Transverse colon (tissue), 4 donors: Measurements from ENCODE around the gene SLC25A25. TPM values are rescaled to one million over a fixed set of nuclear protein-coding genes. Genes with fewer than 3 reads are reported as not detected.

Experiments
- DNase-seq: peaks from one replicate; pipeline ENCODE4 v3.0.0-alpha.2; 2019
- H3K27ac ChIP-seq, 4 donors: fragments of 200-600 bp; sonication (generic); 2 replicates each; pipeline ENCODE4 v1.5.1; 2016 to 2018; ENCODE audit warnings: inconsistent platforms in 4 of 4
- H3K27me3 ChIP-seq: fragments of 200-600 bp; sonication (generic); 2 replicates; pipeline ENCODE4 v1.5.1; 2017; ENCODE audit warnings: inconsistent platforms
- H3K36me3 ChIP-seq, 4 donors: fragments of 200-600 bp; sonication (generic); 2 replicates each; pipeline ENCODE4 v1.5.1; 2017 to 2019; ENCODE audit warnings: inconsistent platforms in 4 of 4
- H3K4me1 ChIP-seq, 4 donors: fragments of 200-600 bp; sonication (generic); 2 replicates each; pipeline ENCODE4 v1.5.1; 2017 to 2020; ENCODE audit warnings: inconsistent platforms in 4 of 4
- H3K4me3 ChIP-seq, 4 donors: fragments of 200-600 bp; sonication (generic); 1 replicate in 1 of 4; 2 replicates in 3 of 4; pipeline versions ENCODE4 v1.5.1 to v1.6.1; 2017 to 2019; ENCODE audit warnings: inconsistent platforms in 4 of 4
- H3K9me3 ChIP-seq, 2 donors: fragments of 200-600 bp; sonication (generic); 2 replicates each; pipeline ENCODE4 v1.5.1; 2017 to 2019; ENCODE audit warnings: inconsistent platforms in 2 of 2
- EP300 ChIP-seq: sonication (generic); formaldehyde crosslinking; IDR thresholded peaks from one replicate; pipeline ENCODE4 v1.6.1; 2017; ENCODE audit warnings: antibody characterized with exemption, low read depth
- POLR2A ChIP-seq: fragments of 450-650 bp; IDR thresholded peaks from one replicate; pipeline ENCODE4 v1.6.1; 2016; ENCODE audit warnings: antibody characterized with exemption, mild to moderate bottlenecking, moderate library complexity
- POLR2AphosphoS5 ChIP-seq, 3 donors: sonication (generic); formaldehyde crosslinking; IDR thresholded peaks; one replicate each; pipeline ENCODE4 v1.6.1; 2016; ENCODE audit warnings: antibody characterized with exemption in 3 of 3
- WGBS, 2 donors: methylation state at CpG; one replicate each; pipeline ENCODE4 v1.1.5; 2018; ENCODE audit warnings: low coverage in 1 of 2; 5-methylcytosine and 5-hydroxymethylcytosine counted together
- in situ Hi-C, 4 donors: fragments of 200-750 bp; cut with MboI; loops; one replicate each; pipeline versions ENCODE4 v1.15.0 to v1.15.1; 2017; ENCODE audit warnings: low sequenced_read_pairs in 3 of 4, low pct_ligation_motif_present in 1 of 4, low pct_unique_long_range_greater_than_20kb in 1 of 4
- intact Hi-C: fragments of 100-400 bp; cut with DNase I; formaldehyde crosslinking; loops from one replicate; pipeline ENCODE4 v1.15.1; 2023; ENCODE audit warnings: low total_unique reads
- total RNA-seq, 4 donors: library from RNA; depleted of rRNA; stranded (reverse); fragments of >200 nt; gene quantifications; one replicate each; pipeline ENCODE4 v1.1.0, GENCODE V29; 2016
- TF ChIP-seq, protein P1 (sequence below), 5 experiments: fragments of 200-600 bp in 3 of 5; fragments of 450-650 bp in 2 of 5; sonication (generic) in 3 of 5; IDR thresholded peaks; 1 replicate in 2 of 5; 2 replicates in 3 of 5; pipeline ENCODE4 v1.5.1; 2016 to 2017; ENCODE audit warnings: antibody characterized with exemption in 5 of 5, inconsistent platforms in 3 of 5, mild to moderate bottlenecking in 2 of 5, moderate library complexity in 1 of 5

Gene SLC25A25
- total RNA-seq, 4 donors from 2014 or later: 25.5 to 35.5 (median 32.5) TPM

- no peak for DNase-seq
- intact Hi-C loops (no loop called here), in situ Hi-C loops (no loop called here)
- no peaks in the 10 kb centered on the region for H3K27me3 ChIP-seq
- WGBS, 2 donors: 80 to 89% methylated on average over 5 to 7 of the region's 7 CpGs
- H3K4me3 ChIP-seq: no peak overlapping the region
- no peaks in the 10 kb centered on the region for H3K9me3 ChIP-seq
- TF ChIP-seq POLR2A (no peak), POLR2AphosphoS5 (IDR thresholded peaks at IDR 0.05) (peak in 1 of 3 donors; percentile 30), EP300 (no peak)
- TF ChIP-seq, protein P1, sequence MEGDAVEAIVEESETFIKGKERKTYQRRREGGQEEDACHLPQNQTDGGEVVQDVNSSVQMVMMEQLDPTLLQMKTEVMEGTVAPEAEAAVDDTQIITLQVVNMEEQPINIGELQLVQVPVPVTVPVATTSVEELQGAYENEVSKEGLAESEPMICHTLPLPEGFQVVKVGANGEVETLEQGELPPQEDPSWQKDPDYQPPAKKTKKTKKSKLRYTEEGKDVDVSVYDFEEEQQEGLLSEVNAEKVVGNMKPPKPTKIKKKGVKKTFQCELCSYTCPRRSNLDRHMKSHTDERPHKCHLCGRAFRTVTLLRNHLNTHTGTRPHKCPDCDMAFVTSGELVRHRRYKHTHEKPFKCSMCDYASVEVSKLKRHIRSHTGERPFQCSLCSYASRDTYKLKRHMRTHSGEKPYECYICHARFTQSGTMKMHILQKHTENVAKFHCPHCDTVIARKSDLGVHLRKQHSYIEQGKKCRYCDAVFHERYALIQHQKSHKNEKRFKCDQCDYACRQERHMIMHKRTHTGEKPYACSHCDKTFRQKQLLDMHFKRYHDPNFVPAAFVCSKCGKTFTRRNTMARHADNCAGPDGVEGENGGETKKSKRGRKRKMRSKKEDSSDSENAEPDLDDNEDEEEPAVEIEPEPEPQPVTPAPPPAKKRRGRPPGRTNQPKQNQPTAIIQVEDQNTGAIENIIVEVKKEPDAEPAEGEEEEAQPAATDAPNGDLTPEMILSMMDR (IDR thresholded peaks at IDR 0.05): no peak
- no peaks in the 10 kb centered on the region for H3K36me3 ChIP-seq
- H3K27ac ChIP-seq: peak overlapping the region; percentile 85 to 89 (median 86)
- peaks cover 47 to 92% (median 59%) of the 10 kb centered on the region in 4 donors for H3K4me1 ChIP-seq
Observed at GRCh38 chr9:128077847-128078503, 9.9 kb downstream of the SLC25A25 start.

- in situ Hi-C loops: no loop called here
- peaks cover 40 to 85% (median 51%) of the 10 kb centered on the region in 4 donors for H3K4me1 ChIP-seq
Observed at GRCh38 chr9:128078504-128079434, 10.7 kb downstream of the SLC25A25 start.

DNA sequence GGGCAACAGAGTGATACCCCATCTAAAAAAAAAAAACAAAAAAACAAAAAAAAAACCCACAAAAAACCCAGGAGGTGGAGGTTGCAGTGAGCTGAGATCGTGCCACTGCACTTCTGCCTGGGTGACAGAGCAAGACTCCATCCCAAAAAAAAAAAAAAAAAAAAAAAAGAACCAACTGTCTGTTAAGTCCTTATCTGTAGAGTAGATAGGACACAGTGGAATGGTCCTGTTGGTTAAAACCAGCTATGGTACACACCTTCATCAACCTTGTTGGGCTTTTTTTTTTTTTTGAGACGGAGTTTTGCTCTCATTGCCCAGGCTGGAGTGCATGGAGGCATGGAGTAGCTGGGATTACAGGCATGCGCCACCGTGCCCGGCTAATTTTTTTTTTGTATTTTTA lies 12.2 kb downstream of the SLC25A25 start:
- WGBS, 2 donors: 92 to 98% methylated on average over 5 of the region's 5 CpGs
- no peak for DNase-seq
- H3K9me3 ChIP-seq: no peaks in the 10 kb centered on the region
- TF ChIP-seq EP300: no peak
- no peaks in the 10 kb centered on the region for H3K36me3 ChIP-seq
- in situ Hi-C loops (no loop called here), intact Hi-C loops (no loop called here)
- H3K4me3 ChIP-seq: no peak overlapping the region
- peaks cover 37 to 80% (median 45%) of the 10 kb centered on the region in 4 donors for H3K4me1 ChIP-seq
- H3K27ac ChIP-seq: peak overlapping the region; percentile 85 to 89 (median 86)
- no peaks in the 10 kb centered on the region for H3K27me3 ChIP-seq

More at GRCh38 chr9:128078504-128079434, 10.7 kb downstream of the SLC25A25 start:
- Histone ChIP-seq H3K4me3 (peak overlapping the region in 1 of 4 donors; percentile 18), H3K27me3 (no peaks in the 10 kb centered on the region), H3K36me3 (no peaks in the 10 kb centered on the region), H3K9me3 (no peaks in the 10 kb centered on the region), H3K27ac (peak overlapping the region; percentile 85 to 89 (median 86))
- 35 to 80% methylated on average over 3 to 11 of the region's 11 CpGs for WGBS, 2 donors
- TF ChIP-seq POLR2AphosphoS5 (IDR thresholded peaks at IDR 0.05): peak in 2 of 3 donors; percentile 51 to 67
- TF ChIP-seq EP300: no peak
- no peak for TF ChIP-seq POLR2A
- TF ChIP-seq, protein P1 (IDR thresholded peaks at IDR 0.05): no peak
- peak; percentile 62 for DNase-seq
- intact Hi-C loops: no loop called here

GRCh38 chr9:128081056-128081455 lies 13.0 kb downstream of the SLC25A25 start:
- no peaks in the 10 kb centered on the region for H3K36me3 ChIP-seq
- in situ Hi-C loops (no loop called here), intact Hi-C loops (no loop called here)
- H3K9me3 ChIP-seq: no peaks in the 10 kb centered on the region
- peak overlapping the region; percentile 70 to 89 (median 74) for H3K27ac ChIP-seq
- no peak for DNase-seq
- peaks cover 37 to 79% (median 48%) of the 10 kb centered on the region in 4 donors for H3K4me1 ChIP-seq
- TF ChIP-seq, protein P1 (IDR thresholded peaks at IDR 0.05): no peak
- peak in 1 of 3 donors; percentile 42 for TF ChIP-seq POLR2AphosphoS5 (IDR thresholded peaks at IDR 0.05)
- no peak for TF ChIP-seq POLR2A
- TF ChIP-seq EP300: no peak
- 34 to 51% methylated on average over 3 of the region's 3 CpGs for WGBS, 2 donors
- no peaks in the 10 kb centered on the region for H3K27me3 ChIP-seq
- no peak overlapping the region for H3K4me3 ChIP-seq
